Measurements from ENCODE around the gene RAB36. TPM values are rescaled to one million over a fixed set of nuclear protein-coding genes. Genes with fewer than 3 reads are reported as not detected.

Gene RAB36
- polyA plus RNA-seq, 4 donors, result 0.27 to 1.7 (median 0.92) TPM; not detected in 1

GRCh38 chr22:23112472-23113012 lies 32.7 kb upstream of the RAB36 start:
- no peaks in the 10 kb centered on the region for H3K9me3 ChIP-seq (ENCODE audit: control insufficient read depth in 2 of 2, insufficient read depth in 1 of 2, low read depth in 1 of 2, low read length in 1 of 2)
- H3K4me1 ChIP-seq (ENCODE audit: control insufficient read depth in 3 of 3, insufficient read depth in 2 of 3, low read depth in 1 of 3, low read length in 2 of 3), result no peaks in the 10 kb centered on the region
- H3K27ac ChIP-seq (ENCODE audit: low read depth in 1 of 3, low read length in 2 of 3), result no peak overlapping the region
- WGBS, 3 donors, result 85 to 94% (median 88%) methylated on average over 9 of the region's 9 CpGs
- FAIRE-seq, result no peak
- no peaks in the 10 kb centered on the region for H3K27me3 ChIP-seq (ENCODE audit: control insufficient read depth in 3 of 3, insufficient read depth in 3 of 3, low read length in 3 of 3)
- no peak for DNase-seq
- H3K36me3 ChIP-seq (ENCODE audit: control insufficient read depth in 3 of 3, insufficient read depth in 2 of 3, low read depth in 1 of 3, low read length in 3 of 3), result no peaks in the 10 kb centered on the region
- no peak overlapping the region for H3K4me3 ChIP-seq (ENCODE audit: low read depth in 1 of 3, low read length in 3 of 3)

DNA sequence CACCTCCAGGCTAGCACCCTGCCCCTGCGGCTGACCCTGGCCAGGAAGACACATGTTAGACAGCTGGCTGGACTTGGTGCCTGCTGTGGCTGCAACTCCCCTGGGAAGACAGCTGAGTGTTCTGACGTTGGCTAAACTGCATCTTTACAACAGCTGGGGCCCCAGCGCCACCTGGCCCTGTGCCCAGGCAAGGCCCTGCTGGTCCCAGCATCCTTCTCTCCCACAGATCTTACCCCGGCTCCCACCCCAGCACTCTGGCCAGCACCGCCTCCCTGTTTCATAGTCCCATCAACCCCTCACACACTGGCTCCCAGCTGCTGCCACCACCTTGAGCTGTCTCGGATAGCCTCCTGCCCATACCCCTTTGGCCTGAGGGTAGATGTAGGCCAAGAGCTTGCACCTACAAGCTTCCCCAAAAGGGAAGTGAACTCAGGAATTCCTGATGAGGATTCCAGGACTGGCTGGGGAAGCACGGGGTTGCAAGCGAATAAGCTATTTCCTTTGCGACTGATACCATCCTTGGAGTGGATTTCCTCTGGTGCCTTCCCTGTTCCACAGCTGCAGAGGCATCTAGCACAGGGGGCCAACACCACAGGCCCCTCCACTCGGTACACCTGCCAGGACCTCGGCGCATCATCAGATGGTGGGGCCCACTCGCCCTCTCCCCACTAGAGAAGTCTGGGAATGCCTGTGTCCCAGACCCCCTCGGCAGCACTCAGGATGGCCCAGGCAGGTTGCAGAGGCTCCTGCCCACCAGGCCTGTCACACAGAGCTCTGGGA lies 32.0 kb upstream of the RAB36 start:
- FAIRE-seq (no peak), DNase-seq (peak in 1 of 2 donors; percentile 43)

DNA sequence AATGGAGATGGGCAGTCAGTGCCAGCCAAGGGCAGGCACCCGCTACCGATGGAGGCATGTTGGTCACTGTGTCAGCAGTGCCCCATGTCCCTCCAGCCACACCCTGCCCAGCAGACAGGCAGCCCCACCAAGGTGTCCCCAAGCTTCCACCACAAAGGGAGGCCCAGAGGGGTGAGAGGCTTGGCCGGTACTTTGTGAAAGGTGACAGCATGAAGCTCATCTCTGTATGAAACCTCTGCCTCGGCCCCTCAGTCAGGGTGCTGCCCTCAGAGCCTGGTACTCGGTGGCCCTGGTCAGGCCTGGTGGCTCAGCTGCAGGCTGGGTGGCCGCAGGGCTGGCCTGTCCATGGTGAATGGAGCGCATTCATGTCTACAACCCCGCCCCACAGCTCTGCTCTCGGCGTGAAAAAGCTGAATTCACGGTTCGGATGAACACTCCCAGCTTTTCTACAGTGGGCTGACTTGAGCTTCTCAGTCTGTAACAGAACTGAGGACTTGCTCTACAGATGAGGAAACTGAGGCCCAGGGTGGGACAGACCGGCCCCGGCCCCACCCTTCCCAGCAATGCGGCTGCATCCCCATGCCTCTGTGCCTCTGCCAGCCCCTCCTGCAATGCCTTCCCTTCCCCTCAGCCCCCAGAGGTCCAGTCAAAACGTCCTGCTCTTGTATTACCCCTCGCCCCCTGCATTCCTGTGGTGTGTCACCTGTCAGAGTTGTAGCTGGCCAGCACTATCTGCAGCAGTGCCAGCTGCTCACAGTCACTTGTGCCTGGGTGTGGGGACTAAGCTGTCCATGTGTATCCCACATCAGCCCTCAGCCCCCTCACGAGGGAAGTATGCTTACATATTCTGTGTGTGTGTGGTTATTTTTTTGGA lies 31.2 kb upstream of the RAB36 start:
- H3K36me3 ChIP-seq (ENCODE audit: control insufficient read depth in 3 of 3, insufficient read depth in 2 of 3, low read depth in 1 of 3, low read length in 3 of 3), result no peaks in the 10 kb centered on the region
- no peak overlapping the region for H3K27ac ChIP-seq (ENCODE audit: low read depth in 1 of 3, low read length in 2 of 3)
- H3K9me3 ChIP-seq (ENCODE audit: control insufficient read depth in 2 of 2, insufficient read depth in 1 of 2, low read depth in 1 of 2, low read length in 1 of 2), result no peaks in the 10 kb centered on the region
- no peaks in the 10 kb centered on the region for H3K4me1 ChIP-seq (ENCODE audit: control insufficient read depth in 3 of 3, insufficient read depth in 2 of 3, low read depth in 1 of 3, low read length in 2 of 3)
- H3K27me3 ChIP-seq (ENCODE audit: control insufficient read depth in 3 of 3, insufficient read depth in 3 of 3, low read length in 3 of 3), result no peaks in the 10 kb centered on the region
- DNase-seq (no peak), FAIRE-seq (no peak)
- 83 to 86% (median 86%) methylated on average over 18 of the region's 18 CpGs for WGBS, 3 donors
- no peak overlapping the region for H3K4me3 ChIP-seq (ENCODE audit: low read depth in 1 of 3, low read length in 3 of 3)

More for the DNA sequence above, 32.0 kb upstream of the RAB36 start:
- WGBS, 3 donors, result 62 to 66% (median 65%) methylated on average over 14 of the region's 14 CpGs
- H3K4me1 ChIP-seq (ENCODE audit: control insufficient read depth in 3 of 3, insufficient read depth in 2 of 3, low read depth in 1 of 3, low read length in 2 of 3), result no peaks in the 10 kb centered on the region
- no peaks in the 10 kb centered on the region for H3K9me3 ChIP-seq (ENCODE audit: control insufficient read depth in 2 of 2, insufficient read depth in 1 of 2, low read depth in 1 of 2, low read length in 1 of 2)
- H3K4me3 ChIP-seq (ENCODE audit: low read depth in 1 of 3, low read length in 3 of 3), result no peak overlapping the region
- H3K36me3 ChIP-seq (ENCODE audit: control insufficient read depth in 3 of 3, insufficient read depth in 2 of 3, low read depth in 1 of 3, low read length in 3 of 3), result no peaks in the 10 kb centered on the region
- H3K27me3 ChIP-seq (ENCODE audit: control insufficient read depth in 3 of 3, insufficient read depth in 3 of 3, low read length in 3 of 3), result no peaks in the 10 kb centered on the region
- no peak overlapping the region for H3K27ac ChIP-seq (ENCODE audit: low read depth in 1 of 3, low read length in 2 of 3)

- Histone ChIP-seq H3K36me3 (ENCODE audit: control insufficient read depth in 3 of 3, insufficient read depth in 2 of 3, low read depth in 1 of 3, low read length in 3 of 3) (no peaks in the 10 kb centered on the region), H3K9me3 (ENCODE audit: control insufficient read depth in 2 of 2, insufficient read depth in 1 of 2, low read depth in 1 of 2, low read length in 1 of 2) (no peaks in the 10 kb centered on the region), H3K4me3 (ENCODE audit: low read depth in 1 of 3, low read length in 3 of 3) (no peak overlapping the region), H3K27ac (ENCODE audit: low read depth in 1 of 3, low read length in 2 of 3) (no peak overlapping the region), H3K27me3 (ENCODE audit: control insufficient read depth in 3 of 3, insufficient read depth in 3 of 3, low read length in 3 of 3) (no peaks in the 10 kb centered on the region), H3K4me1 (ENCODE audit: control insufficient read depth in 3 of 3, insufficient read depth in 2 of 3, low read depth in 1 of 3, low read length in 2 of 3) (no peaks in the 10 kb centered on the region)
- no peak for DNase-seq
- whole genome bisulfite sequencing, 3 donors, result 77 to 95% (median 87%) methylated on average over 2 of the region's 2 CpGs
- no peak for FAIRE-seq
Measured at GRCh38 chr22:23114721-23115020, 30.6 kb upstream of the RAB36 start.

DNA sequence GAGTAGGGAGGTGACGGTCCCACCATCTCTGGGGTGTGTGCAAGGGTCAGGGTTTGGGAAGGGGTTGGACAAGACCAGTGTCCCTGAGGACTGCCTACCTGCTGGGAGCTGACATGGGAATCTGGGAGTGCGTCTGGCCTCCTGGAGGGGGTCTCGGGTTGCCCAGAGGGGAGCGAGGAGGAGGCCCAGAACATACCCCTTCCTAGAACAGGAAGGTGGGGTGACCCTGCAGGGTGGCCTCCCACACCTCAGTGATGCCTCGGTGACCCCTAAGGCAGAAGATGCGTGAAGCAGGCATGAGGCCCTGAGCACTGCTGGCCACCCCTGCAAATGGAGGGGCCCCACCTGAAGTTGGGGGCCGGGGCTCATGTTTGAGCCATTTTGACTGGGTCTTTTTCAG lies 29.9 kb upstream of the RAB36 start:
- DNase-seq, result no peak
- no peaks in the 10 kb centered on the region for H3K36me3 ChIP-seq (ENCODE audit: control insufficient read depth in 3 of 3, insufficient read depth in 2 of 3, low read depth in 1 of 3, low read length in 3 of 3)
- WGBS, 3 donors, result 88 to 92% (median 92%) methylated on average over 7 of the region's 7 CpGs

DNA sequence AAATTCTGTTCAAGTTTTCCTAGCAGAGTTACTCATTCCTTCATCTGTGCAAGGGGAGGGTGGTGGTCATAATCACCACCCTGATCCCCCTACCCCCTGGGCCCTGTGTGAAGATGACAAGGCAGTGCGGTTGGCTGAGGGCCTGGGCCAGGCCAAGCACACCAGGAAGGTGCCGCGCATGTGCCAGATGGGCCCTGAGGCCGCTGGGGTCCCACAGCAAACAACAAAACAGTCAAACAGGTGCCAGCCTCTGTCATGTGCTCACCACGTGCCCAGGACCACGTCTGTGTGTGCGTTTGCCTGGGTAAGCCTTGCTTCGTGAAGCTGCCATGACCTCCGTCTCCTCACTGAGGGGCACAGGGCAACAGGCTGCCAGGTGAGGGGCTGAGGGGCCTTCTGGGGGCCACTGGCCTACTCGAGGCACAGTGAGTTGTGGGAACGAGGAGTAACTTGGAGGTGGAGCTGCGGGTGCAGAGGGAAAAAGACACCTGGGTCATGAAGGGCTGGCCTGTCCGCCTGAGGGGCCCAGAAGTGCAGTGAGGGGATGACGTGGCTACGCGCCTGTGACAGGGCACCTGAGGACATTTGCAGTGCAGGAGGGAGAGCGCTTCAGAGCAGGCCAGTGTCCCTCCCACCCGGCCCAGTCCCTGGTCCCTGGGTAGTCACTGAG lies 29.3 kb upstream of the RAB36 start:
- Histone ChIP-seq H3K9me3 (ENCODE audit: control insufficient read depth in 2 of 2, insufficient read depth in 1 of 2, low read depth in 1 of 2, low read length in 1 of 2) (no peaks in the 10 kb centered on the region), H3K4me3 (ENCODE audit: low read depth in 1 of 3, low read length in 3 of 3) (no peak overlapping the region), H3K36me3 (ENCODE audit: control insufficient read depth in 3 of 3, insufficient read depth in 2 of 3, low read depth in 1 of 3, low read length in 3 of 3) (no peaks in the 10 kb centered on the region), H3K27ac (ENCODE audit: low read depth in 1 of 3, low read length in 2 of 3) (no peak overlapping the region), H3K27me3 (ENCODE audit: control insufficient read depth in 3 of 3, insufficient read depth in 3 of 3, low read length in 3 of 3) (no peaks in the 10 kb centered on the region), H3K4me1 (ENCODE audit: control insufficient read depth in 3 of 3, insufficient read depth in 2 of 3, low read depth in 1 of 3, low read length in 2 of 3) (no peaks in the 10 kb centered on the region)
- FAIRE-seq, result no peak
- DNase-seq, result no peak
- 73 to 84% (median 75%) methylated on average over 17 to 18 of the region's 18 CpGs for WGBS, 3 donors

More for the DNA sequence above, 29.9 kb upstream of the RAB36 start:
- Histone ChIP-seq H3K27ac (ENCODE audit: low read depth in 1 of 3, low read length in 2 of 3) (no peak overlapping the region), H3K27me3 (ENCODE audit: control insufficient read depth in 3 of 3, insufficient read depth in 3 of 3, low read length in 3 of 3) (no peaks in the 10 kb centered on the region), H3K9me3 (ENCODE audit: control insufficient read depth in 2 of 2, insufficient read depth in 1 of 2, low read depth in 1 of 2, low read length in 1 of 2) (no peaks in the 10 kb centered on the region), H3K4me1 (ENCODE audit: control insufficient read depth in 3 of 3, insufficient read depth in 2 of 3, low read depth in 1 of 3, low read length in 2 of 3) (no peaks in the 10 kb centered on the region), H3K4me3 (ENCODE audit: low read depth in 1 of 3, low read length in 3 of 3) (no peak overlapping the region)
- FAIRE-seq, result no peak

- no peak for DNase-seq
- Histone ChIP-seq H3K27ac (ENCODE audit: low read depth in 1 of 3, low read length in 2 of 3) (no peak overlapping the region), H3K9me3 (ENCODE audit: control insufficient read depth in 2 of 2, insufficient read depth in 1 of 2, low read depth in 1 of 2, low read length in 1 of 2) (no peaks in the 10 kb centered on the region), H3K27me3 (ENCODE audit: control insufficient read depth in 3 of 3, insufficient read depth in 3 of 3, low read length in 3 of 3) (no peaks in the 10 kb centered on the region), H3K4me1 (ENCODE audit: control insufficient read depth in 3 of 3, insufficient read depth in 2 of 3, low read depth in 1 of 3, low read length in 2 of 3) (no peaks in the 10 kb centered on the region), H3K4me3 (ENCODE audit: low read depth in 1 of 3, low read length in 3 of 3) (no peak overlapping the region), H3K36me3 (ENCODE audit: control insufficient read depth in 3 of 3, insufficient read depth in 2 of 3, low read depth in 1 of 3, low read length in 3 of 3) (no peaks in the 10 kb centered on the region)
- FAIRE-seq, result no peak
- WGBS, 3 donors, result 76 to 84% (median 81%) methylated on average over 9 to 10 of the region's 10 CpGs
Measured at GRCh38 chr22:23116506-23117263, 28.6 kb upstream of the RAB36 start.

DNA sequence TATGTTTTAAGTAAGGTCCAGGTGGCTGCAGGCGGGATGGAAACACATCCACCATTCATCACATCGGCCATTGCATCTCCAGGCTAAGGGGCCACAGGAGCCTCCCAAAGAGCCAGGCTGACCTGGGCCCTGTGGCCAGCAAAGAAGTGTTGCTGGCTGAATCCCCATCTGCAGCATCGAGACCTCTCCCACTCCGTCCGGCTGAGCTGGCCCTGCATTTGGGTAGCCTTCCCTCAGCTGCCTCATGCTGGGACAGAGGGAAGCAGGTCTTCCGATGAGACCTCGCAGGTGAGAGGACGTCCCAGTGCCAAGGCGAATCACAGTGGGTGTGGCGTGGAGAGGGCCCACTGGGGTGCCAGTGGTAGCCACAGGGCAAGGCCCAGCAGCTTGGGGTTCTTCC lies 28.0 kb upstream of the RAB36 start:
- no peak for FAIRE-seq
- Histone ChIP-seq H3K36me3 (ENCODE audit: control insufficient read depth in 3 of 3, insufficient read depth in 2 of 3, low read depth in 1 of 3, low read length in 3 of 3) (no peaks in the 10 kb centered on the region), H3K9me3 (ENCODE audit: control insufficient read depth in 2 of 2, insufficient read depth in 1 of 2, low read depth in 1 of 2, low read length in 1 of 2) (no peaks in the 10 kb centered on the region), H3K4me1 (ENCODE audit: control insufficient read depth in 3 of 3, insufficient read depth in 2 of 3, low read depth in 1 of 3, low read length in 2 of 3) (no peaks in the 10 kb centered on the region), H3K4me3 (ENCODE audit: low read depth in 1 of 3, low read length in 3 of 3) (no peak overlapping the region), H3K27me3 (ENCODE audit: control insufficient read depth in 3 of 3, insufficient read depth in 3 of 3, low read length in 3 of 3) (no peaks in the 10 kb centered on the region), H3K27ac (ENCODE audit: low read depth in 1 of 3, low read length in 2 of 3) (no peak overlapping the region)
- 89 to 93% (median 90%) methylated on average over 10 of the region's 10 CpGs for WGBS, 3 donors
- no peak for DNase-seq

Data from small intestine (tissue), 7 donors.